Activated naive CD4-positive, alpha-beta T cell treated with anti-CD3 and anti-CD28 coated beads, Interleukin-2, amount 50 U/mL, for 72 hours (primary cell): Measurements from ENCODE around the gene MYO9A. TPM values are rescaled to one million over a fixed set of nuclear protein-coding genes. Genes with fewer than 3 reads are reported as not detected.
A peak's percentile ranks its signal among the peaks of the same experiment; 100 is the strongest.
"Not testable (repeated sequence)": the region's sequence is repeated elsewhere in the genome, so short reads cannot be mapped to it uniquely, and the experiment has no call there.

Source experiments
- ATAC-seq, 2 donors: fragments of 150-1000 bp; cut with Tn5 transposase; 2 replicates each; pipeline ENCODE4 v1.10.0; 2021; ENCODE audit warnings: mild to moderate bottlenecking in 2 of 2, moderate library complexity in 2 of 2
- DNase-seq, 2 donors: peaks; one replicate each; pipeline ENCODE4 v3.0.0; 2021 to 2022; ENCODE audit warnings: low spot score in 2 of 2
- H3K27ac Mint-ChIP-seq, 2 donors: one replicate each; pipeline ENCODE4 v1.8.0; 2022; ENCODE audit warnings: mild to moderate bottlenecking in 2 of 2, mixed read lengths in 2 of 2
- H3K36me3 Mint-ChIP-seq, 2 donors: one replicate each; pipeline ENCODE4 v1.8.0; 2022; ENCODE audit warnings: mixed read lengths in 2 of 2
- H3K9me3 Mint-ChIP-seq, 2 donors: one replicate each; pipeline ENCODE4 v1.8.0; 2022; ENCODE audit warnings: mixed read lengths in 2 of 2
- total RNA-seq, 2 donors: library from RNA; stranded (reverse); gene quantifications; one replicate each; pipeline ENCODE4 v1.2.3, GENCODE V29; 2022

Gene MYO9A
- total RNA-seq, 2 donors from 2014 or later, result 13.1 to 20.9 TPM

- no peak for DNase-seq
- ATAC-seq, result no peak
- Mint-ChIP-seq H3K9me3 (peaks cover 0 to 11% of the 10 kb centered on the region in 2 donors), H3K27ac (no peak overlapping the region), H3K36me3 (peaks cover 12 to 23% of the 10 kb centered on the region in 2 donors)
These were observed 82.9 kb downstream of the MYO9A start for GRCh38 chr15:72034859-72035650.

DNA sequence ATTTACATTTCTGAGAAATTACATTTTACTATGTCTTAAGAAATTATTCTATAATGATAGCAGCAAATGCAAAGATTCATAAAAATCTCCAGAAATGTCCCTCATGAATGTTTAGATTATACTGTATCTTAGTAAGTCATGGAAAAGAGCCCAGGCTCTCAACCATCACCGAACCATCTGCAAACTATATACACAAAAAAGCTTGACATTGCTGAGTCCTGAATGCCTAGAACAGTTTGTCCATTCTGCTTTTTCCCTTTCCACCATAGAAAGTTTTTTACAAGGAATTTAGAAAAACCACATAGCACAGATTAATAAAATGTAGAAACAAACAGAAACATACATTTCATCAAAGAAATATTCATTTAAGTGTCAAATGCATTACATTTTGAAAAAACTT lies 83.6 kb downstream of the MYO9A start:
- H3K9me3 Mint-ChIP-seq, result peaks cover 0 to 11% of the 10 kb centered on the region in 2 donors
- no peak for DNase-seq
- no peak overlapping the region for H3K27ac Mint-ChIP-seq
- peaks cover 12 to 23% of the 10 kb centered on the region in 2 donors for H3K36me3 Mint-ChIP-seq
- no peak for ATAC-seq

DNA sequence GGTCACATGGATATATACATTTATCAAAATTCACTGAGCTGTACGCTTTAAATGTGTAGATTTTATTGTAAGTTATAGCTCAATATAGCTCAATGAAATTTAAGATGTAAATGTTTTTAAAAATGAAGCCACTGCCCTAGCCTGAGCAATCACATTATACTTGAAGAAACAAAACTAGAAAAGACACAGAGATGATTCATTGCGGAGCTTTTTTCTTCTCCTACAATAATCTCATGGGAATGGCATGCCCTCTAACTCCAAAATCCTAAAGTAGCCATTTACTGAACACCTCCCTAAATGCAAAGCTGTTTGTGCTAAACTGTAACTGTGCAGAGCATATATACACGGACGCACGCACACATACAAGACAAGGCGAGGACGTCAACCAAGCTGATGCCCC lies 84.2 kb downstream of the MYO9A start:
- Mint-ChIP-seq H3K27ac (no peak overlapping the region), H3K9me3 (peaks cover 0 to 11% of the 10 kb centered on the region in 2 donors), H3K36me3 (peaks cover 12 to 23% of the 10 kb centered on the region in 2 donors)
- no peak for DNase-seq
- no peak for ATAC-seq

DNA sequence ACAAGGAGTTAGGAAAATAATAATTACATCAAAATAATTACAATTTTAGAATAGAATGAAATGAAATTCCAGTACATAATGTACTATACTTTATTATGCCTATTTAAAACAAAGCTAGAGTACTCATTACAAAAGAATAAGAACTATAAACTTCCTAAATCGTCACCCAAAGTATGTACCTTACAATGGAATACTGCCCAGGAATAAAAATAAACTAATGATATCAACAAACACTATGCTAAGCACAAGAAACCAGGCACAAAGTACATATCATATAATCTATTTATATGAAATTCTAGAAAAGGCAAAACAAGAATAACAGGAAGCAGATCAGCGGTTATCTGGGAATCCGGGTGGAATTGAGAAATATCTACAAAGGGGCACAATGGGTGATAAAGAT lies 84.7 kb downstream of the MYO9A start:
- peaks cover 11 to 18% of the 10 kb centered on the region in 2 donors for H3K36me3 Mint-ChIP-seq
- no peak overlapping the region for H3K27ac Mint-ChIP-seq
- DNase-seq, result no peak
- H3K9me3 Mint-ChIP-seq, result peaks cover 0 to 8% of the 10 kb centered on the region in 2 donors
- ATAC-seq, result no peak

DNA sequence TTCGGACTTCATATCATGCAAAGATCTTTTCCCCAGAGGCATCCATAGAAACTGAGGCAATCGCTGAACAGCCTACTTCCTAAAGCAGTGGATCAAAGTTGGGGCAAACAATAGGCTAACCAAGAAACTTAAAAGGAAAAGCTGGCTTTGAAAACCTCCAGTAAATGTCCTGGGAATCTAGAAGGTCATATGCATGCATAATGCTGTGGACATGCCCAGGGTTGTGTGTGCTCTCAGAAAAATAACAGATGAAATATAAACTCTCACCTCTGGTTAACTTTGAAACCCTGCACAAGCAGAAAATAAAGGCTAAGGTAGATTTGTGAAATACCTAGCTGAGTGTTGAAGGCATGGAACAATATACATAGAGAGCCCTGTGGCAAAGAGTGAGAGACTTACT lies 96.3 kb downstream of the MYO9A start:
- Mint-ChIP-seq H3K27ac (no peak overlapping the region), H3K36me3 (peaks cover 6% of the 10 kb centered on the region in 2 donors), H3K9me3 (no peaks in the 10 kb centered on the region)
- ATAC-seq, result no peak
- no peak for DNase-seq

DNA sequence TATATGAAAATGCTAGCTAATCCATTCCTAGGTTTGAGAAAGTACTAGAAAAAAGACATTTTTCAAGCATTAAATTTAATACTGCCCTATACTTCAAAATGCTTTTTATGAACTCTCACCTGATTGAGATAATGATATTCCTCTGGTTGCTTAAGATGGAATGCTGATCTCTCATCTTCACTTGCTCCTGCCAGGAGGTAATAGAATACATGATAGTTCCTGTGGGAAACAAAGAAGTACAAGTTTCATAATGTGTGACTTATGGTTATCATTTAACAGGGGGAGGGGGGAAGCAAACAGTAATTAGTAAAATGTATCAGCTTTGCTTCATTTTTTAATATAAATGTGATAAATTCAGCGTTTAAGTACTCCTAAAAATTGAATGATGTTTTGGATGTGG lies 97.2 kb downstream of the MYO9A start:
- peaks cover 6% of the 10 kb centered on the region in 2 donors for H3K36me3 Mint-ChIP-seq
- no peaks in the 10 kb centered on the region for H3K9me3 Mint-ChIP-seq
- no peak overlapping the region for H3K27ac Mint-ChIP-seq
- DNase-seq, result no peak
- ATAC-seq, result no peak

GRCh38 chr15:72014555-72014954 lies 103.4 kb downstream of the MYO9A start:
- H3K36me3 Mint-ChIP-seq, ATAC-seq, DNase-seq, H3K27ac Mint-ChIP-seq, H3K9me3 Mint-ChIP-seq: not testable (repeated sequence)

DNA sequence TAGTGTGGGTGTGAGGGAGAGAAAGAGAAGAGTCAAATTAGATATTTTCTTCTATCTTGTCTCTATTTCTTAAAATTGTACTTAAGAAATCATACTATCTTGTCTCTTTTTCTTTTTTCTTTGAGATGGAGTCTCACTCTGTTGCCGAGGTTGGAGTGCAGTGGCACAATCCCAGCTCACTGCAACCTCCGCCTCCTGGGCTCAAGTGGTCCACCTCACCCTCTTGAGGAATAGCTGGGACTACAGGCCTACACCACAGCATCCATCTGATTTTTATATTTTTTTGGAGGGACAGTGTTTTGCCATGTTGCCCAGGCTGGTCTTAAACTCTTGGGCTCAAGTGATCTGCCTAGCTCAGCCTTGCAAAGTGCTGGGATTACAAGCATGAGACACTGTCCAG lies 104.2 kb downstream of the MYO9A start:
- Mint-ChIP-seq H3K9me3 (no peaks in the 10 kb centered on the region), H3K27ac (no peak overlapping the region), H3K36me3 (no peaks in the 10 kb centered on the region)
- no peak for DNase-seq
- ATAC-seq, result no peak

GRCh38 chr15:72011302-72011942 lies 106.5 kb downstream of the MYO9A start:
- ATAC-seq (peak in 1 of 2 donors; percentile 65), DNase-seq (no peak)
- Mint-ChIP-seq H3K9me3 (no peaks in the 10 kb centered on the region), H3K36me3 (peaks cover 0 to 5% of the 10 kb centered on the region in 2 donors), H3K27ac (no peak overlapping the region)

DNA sequence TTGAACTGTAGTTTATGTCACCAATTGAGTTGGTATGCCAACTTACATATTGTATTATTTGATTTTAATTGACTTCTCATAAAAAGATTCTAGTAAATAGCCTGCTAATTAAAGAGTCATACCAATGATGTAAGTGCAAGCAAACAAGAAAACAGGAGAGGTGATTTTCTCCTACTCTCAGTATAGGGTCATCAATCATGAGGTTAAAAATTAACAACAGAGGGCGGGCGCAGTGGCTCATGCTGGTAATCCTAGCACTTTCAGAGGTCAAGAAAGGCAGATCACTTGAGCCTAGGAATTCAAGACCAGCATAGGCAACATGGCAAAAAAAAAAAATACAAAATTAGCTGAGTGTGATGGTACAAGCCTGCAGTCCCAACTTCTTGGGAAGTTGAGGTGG lies 108.7 kb downstream of the MYO9A start:
- no peak for ATAC-seq
- H3K36me3 Mint-ChIP-seq, result peaks cover 0 to 5% of the 10 kb centered on the region in 2 donors
- no peak for DNase-seq

DNA sequence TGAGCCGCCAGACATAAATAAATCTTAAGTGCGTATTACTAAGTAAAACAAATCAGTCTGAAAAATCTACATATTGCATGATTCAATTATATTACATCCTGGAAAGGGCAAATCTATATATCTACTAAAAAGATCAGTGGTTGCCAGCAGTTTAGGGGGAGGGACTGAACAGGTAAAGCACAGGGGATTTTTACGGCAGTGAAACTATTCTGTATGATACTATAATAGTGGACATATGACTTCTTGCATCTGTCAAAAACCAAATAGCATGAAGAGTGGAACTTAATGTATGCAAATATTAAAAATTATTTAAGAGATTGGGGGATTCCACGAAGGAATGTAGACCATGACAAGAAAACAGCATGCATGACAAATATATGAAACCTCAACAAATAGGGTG lies 111.6 kb downstream of the MYO9A start:
- Mint-ChIP-seq H3K36me3 (peaks cover 0 to 5% of the 10 kb centered on the region in 2 donors), H3K9me3 (no peaks in the 10 kb centered on the region), H3K27ac (no peak overlapping the region)
- DNase-seq, result no peak
- no peak for ATAC-seq

More for the DNA sequence above, 108.7 kb downstream of the MYO9A start:
- H3K9me3 Mint-ChIP-seq, result no peaks in the 10 kb centered on the region
- H3K27ac Mint-ChIP-seq, result no peak overlapping the region

DNA sequence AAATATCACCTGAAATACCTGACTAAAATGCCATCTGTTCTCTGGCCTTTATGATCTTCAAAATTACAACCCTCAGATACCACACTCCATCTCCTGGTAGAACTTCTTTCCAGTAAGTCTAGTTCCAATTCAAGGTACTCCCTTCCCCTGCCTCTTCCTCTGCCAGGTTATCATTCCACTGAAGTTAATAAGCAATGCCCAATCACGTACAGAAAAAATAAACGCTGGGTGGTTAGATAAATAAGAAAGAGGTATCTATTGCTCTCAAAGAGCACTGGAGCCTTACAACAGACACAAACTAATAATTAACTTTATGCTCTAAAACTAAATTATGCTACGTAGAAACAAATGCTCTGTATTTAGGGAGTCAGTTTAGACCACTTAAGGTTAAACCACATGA lies 112.5 kb downstream of the MYO9A start:
- ATAC-seq (no peak), DNase-seq (no peak)
- Mint-ChIP-seq H3K36me3 (peaks cover 0 to 5% of the 10 kb centered on the region in 2 donors), H3K27ac (no peak overlapping the region), H3K9me3 (no peaks in the 10 kb centered on the region)

DNA sequence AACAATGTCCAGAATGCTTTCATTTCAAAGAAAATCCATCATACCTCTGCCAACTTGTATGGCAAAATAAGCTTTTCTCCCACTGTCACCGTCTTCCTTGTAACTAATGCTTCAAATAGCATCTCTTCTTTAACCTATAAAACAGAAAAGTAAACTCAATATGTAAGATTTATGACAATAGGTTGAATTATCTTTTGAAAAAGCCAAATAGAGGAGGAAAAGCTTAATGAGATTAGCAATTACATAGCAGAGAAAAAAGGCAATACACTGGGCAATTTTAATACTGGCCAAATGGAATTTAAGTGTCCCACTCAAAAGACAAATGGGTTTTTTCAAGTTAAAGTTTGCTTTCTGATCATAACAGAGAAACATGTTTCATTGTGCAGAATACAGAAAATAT lies 118.1 kb downstream of the MYO9A start:
- ATAC-seq (no peak), DNase-seq (no peak)
- H3K27ac Mint-ChIP-seq, result no peak overlapping the region
- no peaks in the 10 kb centered on the region for H3K9me3 Mint-ChIP-seq
- peaks cover 13 to 15% of the 10 kb centered on the region in 2 donors for H3K36me3 Mint-ChIP-seq

DNA sequence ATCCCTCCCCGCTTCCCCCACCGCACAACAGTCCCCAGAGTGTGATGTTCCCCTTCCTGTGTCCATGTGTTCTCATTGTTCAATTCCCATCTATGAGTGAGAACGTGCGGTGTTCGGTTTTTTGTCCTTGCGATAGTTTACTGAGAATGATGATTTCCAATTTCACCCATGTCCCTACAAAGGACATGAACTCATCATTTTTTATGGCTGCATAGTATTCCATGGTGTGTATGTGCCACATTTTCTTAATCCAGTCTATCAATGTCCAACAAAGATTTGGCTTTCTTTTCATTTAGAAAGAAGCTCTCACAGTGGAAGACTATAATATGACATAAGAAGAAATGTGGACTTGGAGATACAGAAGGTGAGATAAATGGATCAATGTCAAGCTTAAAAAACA lies 119.2 kb downstream of the MYO9A start:
- ATAC-seq, DNase-seq, H3K9me3 Mint-ChIP-seq, H3K27ac Mint-ChIP-seq: not testable (repeated sequence)
- peaks cover 13 to 15% of the 10 kb centered on the region in 2 donors for H3K36me3 Mint-ChIP-seq

GRCh38 chr15:71997691-71998090 lies 120.3 kb downstream of the MYO9A start:
- Mint-ChIP-seq H3K9me3 (no peaks in the 10 kb centered on the region), H3K36me3 (peaks cover 13 to 15% of the 10 kb centered on the region in 2 donors), H3K27ac (no peak overlapping the region)
- DNase-seq, result no peak
- no peak for ATAC-seq

GRCh38 chr15:71975816-71976150 lies 142.2 kb downstream of the MYO9A start:
- H3K36me3 Mint-ChIP-seq, result no peaks in the 10 kb centered on the region
- ATAC-seq, result no peak
- DNase-seq, result no peak
- H3K27ac Mint-ChIP-seq, result peak overlapping the region in 1 of 2 donors; percentile 14
- no peaks in the 10 kb centered on the region for H3K9me3 Mint-ChIP-seq

GRCh38 chr15:71974211-71974610 lies 143.7 kb downstream of the MYO9A start:
- ATAC-seq (no peak), DNase-seq (no peak)
- H3K9me3 Mint-ChIP-seq, result no peaks in the 10 kb centered on the region
- H3K36me3 Mint-ChIP-seq, result no peaks in the 10 kb centered on the region
- H3K27ac Mint-ChIP-seq, result no peak overlapping the region

DNA sequence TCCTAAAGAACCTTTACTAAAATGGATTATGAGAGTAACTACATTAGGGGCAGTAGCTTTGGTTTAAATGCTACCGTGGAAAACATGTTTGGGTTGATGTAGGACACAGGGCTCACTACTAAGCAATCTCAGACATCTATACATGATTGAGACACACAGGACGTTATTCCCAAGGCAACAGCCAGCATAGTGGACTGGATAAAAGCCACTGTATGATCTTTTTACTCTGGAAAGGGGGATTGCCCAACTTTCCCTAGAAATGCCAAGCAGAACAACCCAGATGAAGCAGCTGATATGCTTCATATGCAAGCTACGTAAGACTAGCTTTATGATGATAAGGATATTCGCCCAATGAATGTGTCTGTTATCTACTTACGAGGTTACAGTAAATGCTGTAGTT lies 144.6 kb downstream of the MYO9A start:
- H3K36me3 Mint-ChIP-seq, result no peaks in the 10 kb centered on the region
- ATAC-seq (no peak), DNase-seq (no peak)
- no peaks in the 10 kb centered on the region for H3K9me3 Mint-ChIP-seq
- no peak overlapping the region for H3K27ac Mint-ChIP-seq
